ENCODE results near the gene CSRP3.

Gene CSRP3

DNA sequence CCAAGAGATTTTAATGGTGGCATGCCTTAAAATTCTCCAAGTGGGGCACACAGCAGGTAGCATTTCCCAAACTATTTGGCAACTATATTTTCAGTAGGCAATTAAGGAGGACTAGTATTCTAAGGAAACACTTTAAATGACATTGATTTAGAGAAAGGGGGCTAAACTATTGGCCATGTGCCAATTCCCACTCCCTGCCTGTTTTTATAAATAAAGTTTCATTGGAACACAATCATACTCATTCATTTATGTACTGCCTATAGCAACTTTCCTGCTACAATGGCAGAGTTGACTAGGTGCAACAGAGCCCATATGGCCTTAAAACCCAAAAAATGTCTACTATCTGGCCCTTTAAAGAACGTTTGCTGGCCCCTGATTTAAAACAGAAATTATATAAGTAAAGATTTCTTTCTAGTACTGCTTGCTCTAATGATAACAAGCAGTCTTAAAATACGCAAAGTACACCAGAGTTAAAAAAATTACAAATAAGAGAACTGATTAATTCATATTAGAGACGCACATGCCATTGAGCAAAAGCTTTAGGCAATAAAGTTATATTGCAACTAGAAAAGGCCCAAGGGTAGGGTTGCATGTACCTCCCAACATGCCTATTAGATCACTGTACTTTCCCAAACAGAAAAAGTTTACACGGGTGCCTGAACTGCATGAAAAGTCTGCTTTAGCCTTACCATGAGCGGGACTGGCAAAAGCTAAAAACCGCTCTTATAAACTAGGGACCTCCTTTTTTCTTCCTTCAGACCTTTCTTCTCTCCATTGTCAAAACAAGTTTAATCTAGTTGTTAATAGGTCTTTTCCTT is 24.8 kb upstream of the CSRP3 start:
- no peak for DNase-seq (ENCODE audit: low read depth in 1 of 2, low spot score in 1 of 2)

DNA sequence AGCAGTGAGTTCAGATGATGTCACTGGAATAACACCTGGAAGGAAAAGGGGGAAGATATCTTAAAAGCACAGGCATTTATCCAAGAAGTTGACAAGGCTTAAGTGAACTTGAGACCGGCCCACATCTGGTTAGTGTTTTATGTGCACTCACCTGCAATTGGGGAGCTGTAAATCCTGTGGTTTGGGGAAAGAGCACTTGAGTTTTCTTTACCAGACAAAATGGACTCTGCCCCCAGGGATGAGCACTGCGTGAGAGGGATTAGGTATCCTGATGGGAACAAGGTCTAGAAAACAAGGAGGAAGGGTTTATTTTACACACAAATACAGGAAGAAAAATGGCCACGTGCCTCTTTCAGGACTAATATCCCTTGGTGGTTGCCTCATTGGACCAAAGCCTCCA is 23.8 kb upstream of the CSRP3 start:
- no peak for DNase-seq (ENCODE audit: low read depth in 1 of 2, low spot score in 1 of 2)

DNA sequence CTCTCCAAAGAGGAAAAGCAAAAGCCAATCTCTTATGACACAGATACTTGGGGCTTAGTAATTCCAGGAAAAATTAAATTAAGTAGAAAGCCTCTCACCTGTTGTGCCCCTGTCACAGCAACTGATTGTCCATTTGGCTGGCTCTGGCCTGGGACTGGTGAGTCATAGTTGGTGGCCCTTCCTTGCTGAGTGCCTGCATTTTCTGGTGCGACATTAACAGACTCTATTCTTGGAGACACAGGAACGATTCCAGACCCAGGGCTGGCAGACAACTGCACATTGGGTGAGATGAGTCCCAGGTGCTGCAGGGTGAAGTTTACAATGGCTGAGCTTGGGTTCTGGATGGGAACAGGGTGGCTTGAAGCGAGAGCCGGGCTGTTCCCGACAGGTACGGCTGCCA is 23.3 kb upstream of the CSRP3 start:
- DNase-seq (ENCODE audit: low read depth in 1 of 2, low spot score in 1 of 2) = no peak

DNA sequence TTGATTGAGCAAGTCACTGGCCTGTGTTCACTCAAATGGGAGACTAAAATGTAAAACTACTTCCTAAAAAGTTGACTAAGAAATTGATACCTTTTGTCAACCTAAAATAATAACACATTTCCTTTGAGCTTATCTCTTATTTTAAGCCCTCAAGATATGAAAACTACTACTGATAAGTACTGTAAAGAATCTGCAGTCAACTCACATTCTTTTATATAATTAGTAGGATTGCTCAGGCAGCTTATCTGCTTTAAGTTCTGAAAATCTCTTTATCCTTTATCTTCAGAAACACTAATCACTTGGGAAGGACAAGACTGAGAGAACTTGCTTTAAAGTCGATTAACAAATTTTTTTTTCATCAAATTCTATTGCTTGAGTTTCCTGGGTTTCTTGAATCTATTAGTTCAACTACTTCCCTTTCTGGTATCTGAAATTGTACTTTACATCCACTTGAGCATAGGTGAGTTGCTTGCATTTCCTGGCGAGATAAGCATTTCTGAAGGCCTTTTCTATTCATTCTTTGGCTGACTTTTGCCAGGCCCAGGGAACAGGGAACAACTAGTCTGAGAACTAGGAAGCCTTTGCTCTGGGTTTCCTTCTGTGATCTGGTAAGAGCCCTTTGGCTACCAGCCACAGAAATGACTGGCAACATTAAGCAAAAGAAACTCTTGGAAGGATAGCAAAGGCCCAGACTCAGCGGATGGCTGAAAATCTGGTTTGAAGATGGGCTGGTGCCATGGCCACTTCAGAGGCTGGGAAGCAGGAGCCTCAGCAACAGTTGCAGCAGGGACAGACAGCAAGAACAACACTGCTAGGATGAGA is 19.3 kb upstream of the CSRP3 start:
- no peak for DNase-seq (ENCODE audit: low read depth in 1 of 2, low spot score in 1 of 2)

DNA sequence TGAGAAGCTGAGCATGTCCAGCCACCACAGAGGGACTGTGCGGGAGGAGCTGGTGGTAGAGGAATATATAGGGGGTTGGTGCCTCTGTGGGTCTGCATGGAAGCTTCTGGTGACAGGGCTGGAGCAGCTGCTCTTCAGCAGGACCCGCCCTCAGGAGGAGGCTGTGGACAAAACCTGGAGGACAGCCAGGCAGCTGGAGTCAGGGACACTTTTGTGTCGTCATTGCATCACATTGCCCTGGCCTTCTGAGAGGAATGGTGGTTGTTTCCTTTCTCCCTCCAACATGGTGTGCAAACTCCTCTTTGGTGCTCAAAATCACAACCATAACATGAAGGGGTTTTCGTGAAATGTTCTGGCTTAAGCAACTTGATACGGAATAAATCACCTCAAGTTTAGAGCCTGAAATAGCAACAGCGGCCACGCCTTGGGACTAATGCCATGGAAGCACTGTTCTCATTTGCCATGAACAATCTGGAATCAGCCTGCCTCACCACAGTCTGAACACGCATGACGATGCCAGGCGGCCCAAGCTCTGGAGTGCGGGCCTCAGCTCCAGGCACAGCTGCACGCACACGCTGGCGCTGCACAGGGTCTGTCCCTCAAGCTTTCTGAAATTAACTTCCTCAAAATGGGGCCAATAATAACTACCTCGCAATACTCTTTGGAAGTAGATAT is 17.1 kb upstream of the CSRP3 start:
- DNase-seq (ENCODE audit: low read depth in 1 of 2, low spot score in 1 of 2) = no peak

- no peak for DNase-seq (ENCODE audit: low read depth in 1 of 2, low spot score in 1 of 2)
Observed at GRCh38 chr11:19218216-19218615, 16.4 kb upstream of the CSRP3 start.

GRCh38 chr11:19216709-19217374 is 15.1 kb upstream of the CSRP3 start:
- DNase-seq (ENCODE audit: low read depth in 1 of 2, low spot score in 1 of 2) = no peak

- DNase-seq (ENCODE audit: low read depth in 1 of 2, low spot score in 1 of 2) = no peak
Observed at GRCh38 chr11:19216021-19216420, 14.2 kb upstream of the CSRP3 start.

GRCh38 chr11:19209617-19210370 is 8.0 kb upstream of the CSRP3 start:
- no peak for DNase-seq (ENCODE audit: low read depth in 1 of 2, low spot score in 1 of 2)

- DNase-seq (ENCODE audit: low read depth in 1 of 2, low spot score in 1 of 2) = no peak
Observed at GRCh38 chr11:19208959-19209546, 7.3 kb upstream of the CSRP3 start.

GRCh38 chr11:19208181-19208580 is 6.4 kb upstream of the CSRP3 start:
- no peak for DNase-seq (ENCODE audit: low read depth in 1 of 2, low spot score in 1 of 2)

DNA sequence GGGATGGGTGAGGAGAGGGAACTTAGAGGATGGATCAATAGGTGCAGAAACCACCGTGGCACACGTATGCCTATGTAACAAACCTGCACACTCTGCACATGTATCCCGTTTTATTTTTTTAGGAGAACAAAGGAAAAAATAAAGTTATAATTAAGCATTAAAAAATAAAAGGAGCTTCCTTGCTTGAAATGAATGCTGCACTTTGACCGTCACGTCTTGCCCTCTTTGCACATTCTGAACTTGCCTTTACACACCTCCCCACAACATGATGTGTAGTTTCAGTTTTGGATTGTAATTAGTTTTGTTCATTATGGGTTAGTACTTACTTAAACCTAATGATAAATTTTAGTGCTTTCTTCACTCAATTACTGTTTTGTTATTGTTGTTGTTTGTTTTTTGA is 3.1 kb upstream of the CSRP3 start:
- DNase-seq (ENCODE audit: low read depth in 1 of 2, low spot score in 1 of 2) = no peak

DNA sequence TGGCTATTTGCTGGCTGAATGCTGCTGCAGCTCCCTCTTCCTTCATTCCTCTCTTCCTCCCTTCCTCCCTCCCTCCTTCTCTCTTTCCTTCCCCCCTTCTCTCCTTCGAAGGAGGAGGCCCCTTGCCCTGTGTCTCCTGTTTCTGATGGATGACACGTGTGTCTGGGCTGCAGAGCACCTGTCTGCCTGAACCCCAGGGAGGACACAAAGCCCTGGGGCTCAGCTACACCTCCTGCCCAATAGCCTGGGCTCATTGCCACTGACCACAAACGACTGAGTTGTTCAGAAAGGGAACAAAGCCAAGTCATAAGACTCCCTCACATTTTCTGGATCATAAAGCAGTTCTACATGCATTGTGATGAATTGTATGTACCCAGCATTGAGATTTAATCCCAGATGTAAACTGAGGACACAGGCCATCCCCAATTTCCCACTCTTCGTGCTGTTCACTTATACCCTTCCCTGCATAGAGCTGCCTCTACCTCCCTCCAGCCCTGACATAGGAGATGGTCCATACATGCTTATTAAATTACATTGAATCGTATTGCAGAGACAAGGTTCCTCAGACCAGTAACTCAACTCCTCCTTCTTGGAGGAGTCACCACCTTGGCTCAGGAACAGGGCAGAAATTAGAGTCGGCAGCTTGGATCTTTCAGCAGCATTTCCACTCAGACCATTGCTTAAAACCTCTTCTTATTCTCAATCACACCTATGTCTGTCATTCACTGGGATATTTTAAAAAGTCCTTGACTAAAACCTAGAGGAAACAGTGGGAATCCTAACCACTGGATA is 1.2 kb downstream of the CSRP3 start:
- DNase-seq (ENCODE audit: low read depth in 1 of 2, low spot score in 1 of 2) = no peak

DNA sequence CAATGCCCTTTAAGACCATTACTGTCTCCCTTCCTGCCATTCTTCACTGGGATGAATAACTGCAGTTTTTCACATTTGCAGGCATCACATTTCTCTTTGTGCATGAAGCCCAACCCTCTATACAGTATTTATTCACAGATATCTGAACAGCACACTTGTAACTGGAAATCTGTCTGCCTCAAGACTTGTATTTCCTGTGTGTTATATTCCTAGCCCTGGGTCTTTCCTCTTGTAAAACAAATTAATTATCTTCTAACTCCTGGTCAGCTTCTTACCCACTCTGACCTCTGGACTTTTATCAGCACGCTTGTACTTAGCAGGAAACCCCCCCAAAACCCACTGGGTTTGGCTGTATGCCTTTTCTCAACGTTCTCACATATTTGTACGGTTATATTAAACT is 2.0 kb downstream of the CSRP3 start:
- DNase-seq (ENCODE audit: low read depth in 1 of 2, low spot score in 1 of 2) = no peak

- no peak for DNase-seq (ENCODE audit: low read depth in 1 of 2, low spot score in 1 of 2)
Observed at GRCh38 chr11:19199048-19199447, 2.7 kb downstream of the CSRP3 start.

DNA sequence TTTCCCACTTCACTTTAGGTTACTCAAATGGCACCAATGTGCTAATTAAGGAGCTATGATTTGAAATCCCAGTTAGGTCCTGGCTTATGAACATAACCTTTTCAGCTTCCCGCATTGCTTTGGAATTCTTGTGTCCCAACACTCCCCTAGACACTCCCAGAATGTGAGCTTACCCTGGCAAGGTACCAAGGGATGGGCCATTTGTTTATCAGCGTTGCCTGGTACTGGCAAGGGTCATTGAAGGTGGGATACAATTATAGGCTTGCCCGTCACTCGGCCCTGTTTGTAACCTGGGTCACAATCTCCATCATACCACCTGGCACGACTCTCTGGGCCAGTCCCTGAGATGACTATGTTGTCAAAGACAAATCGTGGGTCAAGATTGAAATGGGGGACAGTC is 5.4 kb downstream of the CSRP3 start:
- DNase-seq (ENCODE audit: low read depth in 1 of 2, low spot score in 1 of 2) = no peak

- DNase-seq (ENCODE audit: low read depth in 1 of 2, low spot score in 1 of 2) = no peak
Observed at GRCh38 chr11:19194620-19195308, 7.0 kb downstream of the CSRP3 start.

DNA sequence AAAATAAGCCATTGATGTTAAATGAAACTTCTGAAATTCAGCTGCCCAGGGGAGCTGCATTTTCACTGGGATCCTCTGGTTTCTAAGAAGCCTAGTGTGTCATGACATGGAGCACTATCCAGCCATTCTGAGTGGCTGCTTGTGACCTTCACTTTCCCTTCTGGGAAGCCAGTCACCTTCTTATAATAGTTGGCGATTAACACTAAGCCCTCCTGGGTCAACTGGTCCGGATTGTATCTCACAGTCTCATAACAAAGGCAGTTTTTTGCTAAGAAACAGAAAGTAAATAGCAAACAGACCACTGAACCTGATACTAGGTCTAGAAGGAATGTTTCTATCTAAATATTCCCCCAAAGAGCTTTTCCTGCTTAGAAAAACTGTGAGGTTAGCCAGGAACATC is 7.9 kb downstream of the CSRP3 start:
- no peak for DNase-seq (ENCODE audit: low read depth in 1 of 2, low spot score in 1 of 2)
